Measurements from ENCODE around the gene PRKG2. TPM values are rescaled to one million over a fixed set of nuclear protein-coding genes. Genes with fewer than 3 reads are reported as not detected.

The PRKG2 gene
- total RNA-seq, 1 donor from 2014 or later = 2.9 TPM

- no peaks in the 10 kb centered on the region for H3K9me3 Mint-ChIP-seq (ENCODE audit: low read depth)
- DNase-seq (ENCODE audit: low spot score, unreplicated experiment) = no peak
- H3K4me3 Mint-ChIP-seq (ENCODE audit: low read depth) = no peak overlapping the region
- H3K4me1 Mint-ChIP-seq (ENCODE audit: low read depth) = no peaks in the 10 kb centered on the region
- H3K27ac Mint-ChIP-seq = no peak overlapping the region
- H3K36me3 Mint-ChIP-seq (ENCODE audit: insufficient read depth) = no peaks in the 10 kb centered on the region
- no peaks in the 10 kb centered on the region for H3K27me3 Mint-ChIP-seq
- no peak for TF ChIP-seq CTCF (IDR thresholded peaks at IDR 0.05; ENCODE audit: unreplicated experiment)
These were observed 72.3 kb downstream of the PRKG2 start for GRCh38 chr4:81142744-81143143.

- Mint-ChIP-seq H3K9me3 (ENCODE audit: low read depth) (no peaks in the 10 kb centered on the region), H3K4me3 (ENCODE audit: low read depth) (no peak overlapping the region), H3K36me3 (ENCODE audit: insufficient read depth) (no peaks in the 10 kb centered on the region)
These were observed 77.1 kb downstream of the PRKG2 start for GRCh38 chr4:81137894-81138293.

GRCh38 chr4:81137446-81137845, 77.6 kb downstream of the PRKG2 start:
- no peak for TF ChIP-seq CTCF (IDR thresholded peaks at IDR 0.05; ENCODE audit: unreplicated experiment)
- H3K9me3 Mint-ChIP-seq (ENCODE audit: low read depth) = peaks cover 2% of the 10 kb centered on the region
- peaks cover 1% of the 10 kb centered on the region for H3K36me3 Mint-ChIP-seq (ENCODE audit: insufficient read depth)
- H3K4me3 Mint-ChIP-seq (ENCODE audit: low read depth) = no peak overlapping the region
- no peak for DNase-seq (ENCODE audit: low spot score, unreplicated experiment)
- no peak overlapping the region for H3K27ac Mint-ChIP-seq
- no peaks in the 10 kb centered on the region for H3K27me3 Mint-ChIP-seq
- no peaks in the 10 kb centered on the region for H3K4me1 Mint-ChIP-seq (ENCODE audit: low read depth)

More at GRCh38 chr4:81137894-81138293, 77.1 kb downstream of the PRKG2 start:
- H3K27ac Mint-ChIP-seq = no peak overlapping the region
- no peak for TF ChIP-seq CTCF (IDR thresholded peaks at IDR 0.05; ENCODE audit: unreplicated experiment)
- DNase-seq (ENCODE audit: low spot score, unreplicated experiment) = no peak
- H3K4me1 Mint-ChIP-seq (ENCODE audit: low read depth) = no peaks in the 10 kb centered on the region
- no peaks in the 10 kb centered on the region for H3K27me3 Mint-ChIP-seq

GRCh38 chr4:81136161-81136905, 78.7 kb downstream of the PRKG2 start:
- Mint-ChIP-seq H3K27me3 (no peaks in the 10 kb centered on the region), H3K9me3 (ENCODE audit: low read depth) (peaks cover 4% of the 10 kb centered on the region), H3K4me3 (ENCODE audit: low read depth) (no peak overlapping the region), H3K27ac (no peak overlapping the region), H3K36me3 (ENCODE audit: insufficient read depth) (peaks cover 2% of the 10 kb centered on the region), H3K4me1 (ENCODE audit: low read depth) (no peaks in the 10 kb centered on the region)
- no peak for TF ChIP-seq CTCF (IDR thresholded peaks at IDR 0.05; ENCODE audit: unreplicated experiment)
- no peak for DNase-seq (ENCODE audit: low spot score, unreplicated experiment)

DNA sequence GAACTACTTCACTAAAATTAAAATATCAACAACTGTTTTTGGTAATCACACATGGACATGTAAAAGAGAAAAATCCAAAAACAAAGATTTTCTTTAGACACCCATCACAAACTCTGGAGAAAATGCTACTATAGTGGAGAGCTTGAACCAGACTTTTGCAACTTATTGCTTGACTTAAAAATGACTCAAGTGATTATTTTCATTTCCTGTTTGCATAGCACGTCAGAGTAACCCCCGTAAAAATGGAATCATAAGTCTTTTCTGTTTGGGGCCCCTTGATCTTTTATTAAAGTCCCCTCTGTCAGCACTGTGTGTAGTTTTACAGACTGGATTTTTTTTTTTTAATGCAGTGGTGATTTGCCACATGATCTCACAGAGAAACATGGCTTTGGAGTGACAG, 79.5 kb downstream of the PRKG2 start:
- H3K36me3 Mint-ChIP-seq (ENCODE audit: insufficient read depth) = peaks cover 2% of the 10 kb centered on the region
- no peaks in the 10 kb centered on the region for H3K27me3 Mint-ChIP-seq
- H3K4me3 Mint-ChIP-seq (ENCODE audit: low read depth) = no peak overlapping the region
- no peak overlapping the region for H3K27ac Mint-ChIP-seq
- H3K4me1 Mint-ChIP-seq (ENCODE audit: low read depth) = peaks cover under 1% of the 10 kb centered on the region
- TF ChIP-seq CTCF (IDR thresholded peaks at IDR 0.05; ENCODE audit: unreplicated experiment) = no peak
- peaks cover 4% of the 10 kb centered on the region for H3K9me3 Mint-ChIP-seq (ENCODE audit: low read depth)
- DNase-seq (ENCODE audit: low spot score, unreplicated experiment) = no peak

Measured in progenitor cell of endocrine pancreas (in vitro differentiated cells).